ENCODE data around the gene CELF1. TPM values are rescaled to one million over a fixed set of nuclear protein-coding genes. Genes with fewer than 3 reads are reported as not detected.

The CELF1 gene
- total and polyA plus RNA-seq, 2 of the 4 experiments (the other 2 are of a cell fraction) = 63.3 to 135 TPM

GRCh38 chr11:47417712-47418111 is 135.2 kb downstream of the CELF1 start:
- TF ChIP-seq NFE2L2 (IDR thresholded peaks at IDR 0.05; ENCODE audit: low read depth, low read length) = no peak
- no peak for TF ChIP-seq POLR2A (IDR thresholded peaks at IDR 0.05; ENCODE audit: low read depth, low read length)
- no peak for TF ChIP-seq MAZ (IDR thresholded peaks at IDR 0.05; ENCODE audit: borderline replicate concordance, low read depth, low read length)
- no peak for TF ChIP-seq CTCF (conservative IDR thresholded peaks at IDR 0.05; ENCODE audit: low read depth, low read length)
- TF ChIP-seq MXI1 (IDR thresholded peaks at IDR 0.05; ENCODE audit: borderline replicate concordance, low read depth, low read length) = no peak
- no peak for TF ChIP-seq ELK1 (IDR thresholded peaks at IDR 0.05; ENCODE audit: borderline replicate concordance, low read depth, low read length)
- no peak for TF ChIP-seq FOS (IDR thresholded peaks at IDR 0.05; ENCODE audit: low read depth, low read length)
- peaks cover 7% of the 10 kb centered on the region; the same call in 1 of the 2 replicates for H4K20me1 ChIP-seq (ENCODE audit: insufficient read depth, low read length)
- peak overlapping the region; percentile 41 for H3K4ac ChIP-seq (ENCODE audit: low read depth, low read length)
- peak overlapping the region; percentile 87 for H3K27ac ChIP-seq (ENCODE audit: insufficient read depth, low read length)
- H3K9me1 ChIP-seq (ENCODE audit: insufficient read depth, low read length) = peaks cover 6% of the 10 kb centered on the region; the same call in 1 of the 2 replicates
- H2BK15ac ChIP-seq (ENCODE audit: low read depth, low read length) = no peak overlapping the region; the same call in 2 of the 3 replicates
- ChIA-PET POLR2A (ENCODE audit: unreplicated experiment) (no interaction called here), CTCF (no interaction called here)
- dilution Hi-C loops (cut with HindIII; ENCODE audit: low sequenced_read_pairs, unreplicated experiment) = no loop called here
- H4K5ac ChIP-seq (ENCODE audit: low read depth, low read length) = 0 out of 2 replicates have a peak overlapping the region, but pooled peaks have one; percentile 27
- no peak overlapping the region for H3K56ac ChIP-seq (ENCODE audit: extremely low read depth, insufficient read depth, low read length)
- peaks cover 40% of the 10 kb centered on the region for H3K4me1 ChIP-seq (ENCODE audit: control insufficient read depth, insufficient read depth, low read length)
- BruUV-seq (replicated peaks) = no TSS peak
- H3K14ac ChIP-seq (replicated peaks; ENCODE audit: low read depth, low read length) = no peak overlapping the region
- H2BK20ac ChIP-seq (ENCODE audit: low read depth, low read length) = no peak overlapping the region; the same call in 1 of the 2 replicates
- no peak overlapping the region for H3K23ac ChIP-seq (ENCODE audit: low read depth, low read length)
- H3K9me3 ChIP-seq (ENCODE audit: control insufficient read depth, insufficient read depth, low read length) = no peaks in the 10 kb centered on the region
- no peak overlapping the region; the same call in 1 of the 2 replicates for H3K9ac ChIP-seq (ENCODE audit: low read depth, low read length)
- peak overlapping the region; percentile 52 to 53; a peak in 2 of 4 replicates for H4K8ac ChIP-seq (ENCODE audit: low read depth in 2 of 2, low read length in 2 of 2)
- H3K79me1 ChIP-seq (ENCODE audit: low read depth in 1 of 2, low read length in 2 of 2) = peaks cover 30 to 67% of the 10 kb centered on the region in 2 experiments; a peak in 3 of 4 replicates
- peak overlapping the region; percentile 6; the same call in 1 of the 2 replicates for H4K91ac ChIP-seq (ENCODE audit: insufficient read depth, low read depth, low read length)
- H3K4me3 ChIP-seq (ENCODE audit: insufficient read depth, low read depth, low read length) = no peak overlapping the region
- H3K18ac ChIP-seq (ENCODE audit: low read depth, low read length) = no peak overlapping the region
- H3K4me2 ChIP-seq (ENCODE audit: low read depth, low read length) = no peak overlapping the region
- 90% methylated on average over 6 of the region's 6 CpGs; no CpG with 5 or more reads in 1 of the 2 experiments for WGBS, 2 experiments (ENCODE audit: extremely low coverage in 2 of 2, insufficient read length in 1 of 2)
- no peak for DNase-seq
- in situ Hi-C loops (cut with MboI; ENCODE audit: low sequenced_read_pairs) = no loop called here
- no peak overlapping the region for H2BK120ac ChIP-seq (ENCODE audit: low read depth, low read length)
- intact Hi-C loops (cut with micrococcal nuclease) = no loop called here
- H2AK9ac ChIP-seq (replicated peaks; ENCODE audit: low read depth, low read length, poor library complexity) = no peak overlapping the region
- peak overlapping the region; percentile 20; the same call in 1 of the 2 replicates for H2AK5ac ChIP-seq (ENCODE audit: low read depth, low read length)
- H2BK5ac ChIP-seq (ENCODE audit: low read depth, low read length, poor library complexity, severe bottlenecking) = peak overlapping the region; percentile 14
- no peak for ATAC-seq (ENCODE audit: low read depth)
- peaks cover 72% of the 10 kb centered on the region for H3K36me3 ChIP-seq (ENCODE audit: control insufficient read depth, insufficient read depth, low read length)
- H3K27me3 ChIP-seq (ENCODE audit: control insufficient read depth, insufficient read depth, low read length) = no peaks in the 10 kb centered on the region
- no peak overlapping the region for H2AFZ ChIP-seq (replicated peaks; ENCODE audit: low read length, poor library complexity)

All from IMR-90 (cell line).